Fibroblast of the aortic adventitia (primary cell): ENCODE measurements around the gene AGPAT1. TPM values are rescaled to one million over a fixed set of nuclear protein-coding genes. Genes with fewer than 3 reads are reported as not detected.

Experiments
- DNase-seq: peaks from one replicate; pipeline ENCODE4 v3.0.0-alpha.2; 2010; ENCODE audit warnings: low read depth
- H3K4me3 ChIP-seq: 2 replicates; pipeline ENCODE4 v1.5.1; 2011; ENCODE audit warnings: low read depth, mild to moderate bottlenecking, control low read depth, low read length, moderate library complexity
- CTCF ChIP-seq: IDR thresholded peaks from 2 replicates; pipeline ENCODE4 v1.5.1; 2011; ENCODE audit warnings: mild to moderate bottlenecking, low read length, control low read depth, inconsistent platforms; ENCODE audit not compliant: insufficient read depth
- total RNA-seq: library from RNA; depleted of rRNA; stranded (reverse); fragments of >200 nt; gene quantifications from 2 replicates; pipeline ENCODE4 v1.2.3, GENCODE V29; 2012; ENCODE audit warnings: low replicate concordance

The AGPAT1 gene
- total RNA-seq, 1 donor, result 41.1 TPM

GRCh38 chr6:32210191-32210601, 34.3 kb upstream of the AGPAT1 start:
- H3K4me3 ChIP-seq, result no peak overlapping the region
- no peak for TF ChIP-seq CTCF
- DNase-seq, result no peak

GRCh38 chr6:32208996-32209395, 33.1 kb upstream of the AGPAT1 start:
- no peak for DNase-seq
- TF ChIP-seq CTCF, result no peak

GRCh38 chr6:32204268-32204715, 28.4 kb upstream of the AGPAT1 start:
- no peak for DNase-seq
- no peak for TF ChIP-seq CTCF
- H3K4me3 ChIP-seq, result no peak overlapping the region

More at GRCh38 chr6:32208996-32209395, 33.1 kb upstream of the AGPAT1 start:
- no peak overlapping the region for H3K4me3 ChIP-seq

GRCh38 chr6:32203426-32204267, 27.8 kb upstream of the AGPAT1 start:
- H3K4me3 ChIP-seq, result no peak overlapping the region
- TF ChIP-seq CTCF, result no peak
- no peak for DNase-seq

GRCh38 chr6:32202186-32202585, 26.3 kb upstream of the AGPAT1 start:
- H3K4me3 ChIP-seq, result no peak overlapping the region
- no peak for TF ChIP-seq CTCF
- DNase-seq, result no peak

GRCh38 chr6:32200711-32201475, 25.0 kb upstream of the AGPAT1 start:
- no peak for TF ChIP-seq CTCF
- no peak for DNase-seq
- H3K4me3 ChIP-seq, result no peak overlapping the region
